ENCODE measurements around the gene ASAH2B. TPM values are rescaled to one million over a fixed set of nuclear protein-coding genes. Genes with fewer than 3 reads are reported as not detected.

ASAH2B gene
- total and polyA plus RNA-seq, 2 of the 13 experiments (the other 11 are each of a cell fraction or from before 2014, with no cell fraction given), result 4.2 to 4.6 TPM

DNA sequence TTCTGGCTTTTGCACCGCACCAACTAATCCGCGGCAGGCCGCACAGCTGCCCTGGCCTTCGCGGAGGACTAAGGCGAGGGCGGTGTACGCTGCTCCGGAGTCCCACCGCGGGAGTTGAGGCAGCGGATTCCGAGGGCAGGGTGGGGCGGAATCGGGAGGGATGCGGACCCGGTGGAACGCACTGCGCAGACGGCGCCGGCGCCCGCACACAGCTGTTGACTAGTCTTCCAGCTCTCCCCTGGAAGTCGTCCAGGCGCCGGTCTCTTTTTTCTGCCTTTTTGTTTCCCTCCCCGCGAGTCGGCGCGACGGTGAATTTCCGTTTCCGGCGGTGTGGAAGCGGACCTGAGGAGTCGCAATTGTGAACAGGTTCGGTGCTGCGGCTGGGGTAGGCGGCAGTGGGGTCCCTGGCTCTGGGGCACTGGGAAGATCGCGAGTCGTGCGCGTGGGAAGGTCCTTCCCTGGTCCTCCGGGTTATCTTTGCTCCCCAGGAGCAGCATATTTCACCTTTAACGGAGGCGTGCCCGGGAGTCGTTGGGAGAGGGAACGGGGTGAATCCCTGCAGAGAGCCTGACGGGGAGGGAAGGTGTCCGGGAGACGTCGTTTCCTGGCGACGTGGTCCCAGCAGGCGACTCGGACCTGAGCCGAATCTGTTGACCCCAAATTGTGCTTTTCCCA, at the start of gene ASAH2B (continued):
- TF ChIP-seq ZNF619 (CRISPR knock-in tag; IDR thresholded peaks at IDR 0.05) (no peak), U2AF1 (optimal IDR thresholded peaks at IDR 0.05; ENCODE audit: low read depth, low read length) (peak; percentile 77), JUND (CRISPR knock-in tag; IDR thresholded peaks at IDR 0.05) (no peak), ZNF576 (CRISPR knock-in tag; IDR thresholded peaks at IDR 0.05) (no peak), KLF15 (CRISPR knock-in tag; IDR thresholded peaks at IDR 0.05; ENCODE audit: borderline replicate concordance) (no peak), ZNF629 (CRISPR knock-in tag; conservative IDR thresholded peaks at IDR 0.05) (no peak), ZNF180 (CRISPR knock-in tag; IDR thresholded peaks at IDR 0.05; ENCODE audit: borderline replicate concordance, low read depth) (no peak), SKI (IDR thresholded peaks at IDR 0.05; ENCODE audit: partially characterized antibody) (peak; percentile 76), ZFP36L1 (CRISPR knock-in tag; IDR thresholded peaks at IDR 0.05) (no peak), ZSCAN31 (CRISPR knock-in tag; IDR thresholded peaks at IDR 0.05; ENCODE audit: low read depth) (no peak; the same call in none of the 2 replicates), FIP1L1 (IDR thresholded peaks at IDR 0.05; ENCODE audit: borderline replicate concordance, insufficient read depth, low read depth, low read length) (no peak), ZNF550 (CRISPR knock-in tag; IDR thresholded peaks at IDR 0.05; ENCODE audit: borderline replicate concordance) (no peak), IRF2 (CRISPR knock-in tag; IDR thresholded peaks at IDR 0.05) (peak; percentile 46; the same call in 1 of the 2 replicates), TEAD3 (CRISPR knock-in tag; optimal IDR thresholded peaks at IDR 0.05; ENCODE audit: borderline replicate concordance) (peak; percentile 41), JDP2 (CRISPR knock-in tag; IDR thresholded peaks at IDR 0.05; ENCODE audit: borderline replicate concordance) (no peak), GABPB1 (CRISPR knock-in tag; IDR thresholded peaks at IDR 0.05) (peak; percentile 96), ESRRA (CRISPR knock-in tag; IDR thresholded peaks at IDR 0.05; ENCODE audit: low read depth) (no peak), ISL2 (CRISPR knock-in tag; IDR thresholded peaks at IDR 0.05) (no peak; the same call in 1 of the 2 replicates), SIX4 (CRISPR knock-in tag; IDR thresholded peaks at IDR 0.05) (no peak), RBAK (CRISPR knock-in tag; IDR thresholded peaks at IDR 0.05) (no peak), ZFY (CRISPR knock-in tag; IDR thresholded peaks at IDR 0.05) (peak; percentile 85), ZBTB42 (CRISPR knock-in tag; IDR thresholded peaks at IDR 0.05) (no peak), MAFG (CRISPR knock-in tag; IDR thresholded peaks at IDR 0.05) (no peak), HINFP (CRISPR knock-in tag; IDR thresholded peaks at IDR 0.05; ENCODE audit: low read depth) (peak; percentile 96; the same call in 1 of the 2 replicates), ZMAT3 (CRISPR knock-in tag; conservative IDR thresholded peaks at IDR 0.05) (0 out of 2 replicates have a peak, but pooled peaks have one; percentile 73), ZNF672 (CRISPR knock-in tag; IDR thresholded peaks at IDR 0.05) (no peak), ZNF782 (CRISPR knock-in tag; IDR thresholded peaks at IDR 0.05; ENCODE audit: borderline replicate concordance) (no peak; the same call in 1 of the 2 replicates)
- TF ChIP-seq, protein P1, sequence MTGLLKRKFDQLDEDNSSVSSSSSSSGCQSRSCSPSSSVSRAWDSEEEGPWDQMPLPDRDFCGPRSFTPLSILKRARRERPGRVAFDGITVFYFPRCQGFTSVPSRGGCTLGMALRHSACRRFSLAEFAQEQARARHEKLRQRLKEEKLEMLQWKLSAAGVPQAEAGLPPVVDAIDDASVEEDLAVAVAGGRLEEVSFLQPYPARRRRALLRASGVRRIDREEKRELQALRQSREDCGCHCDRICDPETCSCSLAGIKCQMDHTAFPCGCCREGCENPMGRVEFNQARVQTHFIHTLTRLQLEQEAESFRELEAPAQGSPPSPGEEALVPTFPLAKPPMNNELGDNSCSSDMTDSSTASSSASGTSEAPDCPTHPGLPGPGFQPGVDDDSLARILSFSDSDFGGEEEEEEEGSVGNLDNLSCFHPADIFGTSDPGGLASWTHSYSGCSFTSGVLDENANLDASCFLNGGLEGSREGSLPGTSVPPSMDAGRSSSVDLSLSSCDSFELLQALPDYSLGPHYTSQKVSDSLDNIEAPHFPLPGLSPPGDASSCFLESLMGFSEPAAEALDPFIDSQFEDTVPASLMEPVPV (CRISPR knock-in tag; IDR thresholded peaks at IDR 0.05), result no peak; the same call in 1 of the 2 replicates
- TF ChIP-seq, protein P2, sequence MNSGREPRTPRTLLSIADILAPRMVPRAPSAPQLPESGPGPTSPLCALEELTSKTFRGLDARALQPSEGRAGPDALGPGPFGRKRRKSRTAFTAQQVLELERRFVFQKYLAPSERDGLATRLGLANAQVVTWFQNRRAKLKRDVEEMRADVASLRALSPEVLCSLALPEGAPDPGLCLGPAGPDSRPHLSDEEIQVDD (CRISPR knock-in tag; IDR thresholded peaks at IDR 0.05; ENCODE audit: borderline replicate concordance), result peak; percentile 79; the same call in 1 of the 2 replicates

Data from HepG2 (cell line).